Activated B cell treated with CpG ODN at 0.5 μM for 24 hours (primary cell): Measurements from ENCODE around the gene THSD4. TPM values are rescaled to one million over a fixed set of nuclear protein-coding genes. Genes with fewer than 3 reads are reported as not detected.

Source experiments
- ATAC-seq: fragments of 200-7000 bp; cut with Tn5 transposase; one replicate; pipeline ENCODE4 v1.10.0; 2021; ENCODE audit warnings: low read depth, mild to moderate bottlenecking, moderate library complexity
- CTCF ChIA-PET: fragments of 350-600 bp; sonication (Branson Sonifier 250); formaldehyde crosslinking; loops from one replicate; lab custom pipeline; 2021; ENCODE audit warnings: antibody characterized with exemption; lab: Charles Lee
- POLR2A ChIA-PET: fragments of 350-600 bp; sonication (Branson Sonifier 250); formaldehyde crosslinking; loops from one replicate; lab custom pipeline; 2021; ENCODE audit warnings: antibody characterized with exemption; lab: Charles Lee
- DNase-seq: peaks from one replicate; pipeline ENCODE4 v3.0.0; 2022
- H3K27ac Mint-ChIP-seq: one replicate; pipeline ENCODE4 v1.8.0; 2020; ENCODE audit warnings: mixed read lengths
- H3K27me3 Mint-ChIP-seq: one replicate; pipeline ENCODE4 v1.8.0; 2021; ENCODE audit warnings: mixed read lengths
- H3K36me3 Mint-ChIP-seq: one replicate; pipeline ENCODE4 v1.8.0; 2021; ENCODE audit warnings: low read depth, mixed read lengths
- H3K4me1 Mint-ChIP-seq: one replicate; pipeline ENCODE4 v1.8.0; 2021; ENCODE audit warnings: mixed read lengths
- H3K4me3 Mint-ChIP-seq: one replicate; pipeline ENCODE4 v1.8.0; 2020; ENCODE audit warnings: mild to moderate bottlenecking, mixed read lengths
- H3K9me3 Mint-ChIP-seq: one replicate; pipeline ENCODE4 v1.8.0; 2020; ENCODE audit warnings: mixed read lengths
- intact Hi-C: fragments of 100-400 bp; cut with micrococcal nuclease; formaldehyde crosslinking; loops from one replicate; pipeline ENCODE4 v1.15.1; 2024
- total RNA-seq: library from RNA; stranded (reverse); gene quantifications from 2 replicates; pipeline ENCODE4 v1.2.3, GENCODE V29; 2022
- TF ChIP-seq, protein P1 (sequence below): fragments of 200-600 bp; IDR thresholded peaks from one replicate; pipeline ENCODE4 v1.8.0; 2022; ENCODE audit warnings: antibody characterized with exemption, mild to moderate bottlenecking

THSD4 gene
- total RNA-seq, 1 donor from 2014 or later = not detected

DNA sequence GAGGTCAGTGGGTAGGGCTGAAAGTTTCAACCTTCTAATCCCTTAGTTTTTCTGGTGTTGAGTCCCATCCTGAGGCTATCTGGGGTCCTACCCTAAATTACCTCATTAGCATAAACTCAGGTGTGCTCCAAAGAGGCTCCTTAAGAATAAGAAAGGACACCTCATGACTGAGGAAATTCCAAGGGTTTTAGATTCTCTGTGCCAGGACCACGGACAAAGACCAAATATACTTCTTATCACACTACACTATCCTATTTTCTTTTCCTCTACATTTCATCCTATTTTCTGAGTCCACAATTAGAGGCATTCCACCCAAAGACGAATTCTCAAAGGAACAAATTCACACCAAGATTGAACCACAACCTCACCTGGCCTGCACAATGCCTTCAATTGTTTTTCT is 9.8 kb upstream of the THSD4 start:
- POLR2A ChIA-PET = no interaction called here
- H3K27me3 Mint-ChIP-seq = peaks cover 13% of the 10 kb centered on the region
- no peak overlapping the region for H3K4me3 Mint-ChIP-seq
- intact Hi-C loops = no loop called here
- ATAC-seq (no peak), DNase-seq (no peak)
- TF ChIP-seq, protein P1, sequence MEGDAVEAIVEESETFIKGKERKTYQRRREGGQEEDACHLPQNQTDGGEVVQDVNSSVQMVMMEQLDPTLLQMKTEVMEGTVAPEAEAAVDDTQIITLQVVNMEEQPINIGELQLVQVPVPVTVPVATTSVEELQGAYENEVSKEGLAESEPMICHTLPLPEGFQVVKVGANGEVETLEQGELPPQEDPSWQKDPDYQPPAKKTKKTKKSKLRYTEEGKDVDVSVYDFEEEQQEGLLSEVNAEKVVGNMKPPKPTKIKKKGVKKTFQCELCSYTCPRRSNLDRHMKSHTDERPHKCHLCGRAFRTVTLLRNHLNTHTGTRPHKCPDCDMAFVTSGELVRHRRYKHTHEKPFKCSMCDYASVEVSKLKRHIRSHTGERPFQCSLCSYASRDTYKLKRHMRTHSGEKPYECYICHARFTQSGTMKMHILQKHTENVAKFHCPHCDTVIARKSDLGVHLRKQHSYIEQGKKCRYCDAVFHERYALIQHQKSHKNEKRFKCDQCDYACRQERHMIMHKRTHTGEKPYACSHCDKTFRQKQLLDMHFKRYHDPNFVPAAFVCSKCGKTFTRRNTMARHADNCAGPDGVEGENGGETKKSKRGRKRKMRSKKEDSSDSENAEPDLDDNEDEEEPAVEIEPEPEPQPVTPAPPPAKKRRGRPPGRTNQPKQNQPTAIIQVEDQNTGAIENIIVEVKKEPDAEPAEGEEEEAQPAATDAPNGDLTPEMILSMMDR = no peak
- CTCF ChIA-PET = no interaction called here
- no peaks in the 10 kb centered on the region for H3K9me3 Mint-ChIP-seq
- H3K27ac Mint-ChIP-seq = no peak overlapping the region
- H3K4me1 Mint-ChIP-seq = no peaks in the 10 kb centered on the region
- H3K36me3 Mint-ChIP-seq = no peaks in the 10 kb centered on the region

DNA sequence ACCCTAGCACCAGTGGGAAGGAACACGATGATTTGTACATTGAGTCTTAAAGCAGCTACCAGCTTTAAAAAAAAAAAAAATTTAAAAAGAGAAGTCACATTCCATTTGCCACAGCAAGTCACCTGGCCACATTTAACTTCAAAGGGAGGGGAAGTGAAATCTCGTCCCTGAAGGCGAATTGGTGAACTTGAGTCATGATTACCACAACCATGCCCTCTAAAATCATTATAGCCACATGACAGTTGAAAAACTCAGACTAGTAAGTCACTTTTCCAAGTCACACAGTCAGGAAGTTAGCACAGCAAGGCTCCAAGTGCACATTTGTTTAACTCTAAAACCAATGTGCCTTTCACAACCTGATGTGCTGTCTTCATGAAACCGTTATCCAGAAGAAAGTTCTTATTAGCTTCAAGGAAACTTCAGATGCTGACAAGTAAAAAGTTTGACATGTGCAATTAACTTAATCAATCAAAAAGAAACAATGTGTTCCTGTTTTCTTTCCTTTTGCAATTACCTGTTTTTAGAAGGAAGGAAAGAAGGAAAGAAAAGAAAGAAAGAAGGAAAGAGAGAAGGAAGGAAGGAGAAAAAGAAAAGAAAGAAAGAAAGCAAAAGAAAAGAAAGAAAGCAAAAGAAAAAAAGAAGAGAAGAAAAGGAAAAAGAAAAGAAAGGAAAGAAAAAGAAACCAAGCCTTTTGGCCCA is 8.3 kb upstream of the THSD4 start:
- H3K36me3 Mint-ChIP-seq = no peaks in the 10 kb centered on the region
- POLR2A ChIA-PET = interaction anchor here (0.5 kb wide), 1 partner anchor 1684 kb away, joined by 4 read pairs; no protein-coding TSS in a partner anchor
- ATAC-seq = no peak
- CTCF ChIA-PET = no interaction called here
- TF ChIP-seq, protein P1 = no peak
- DNase-seq = no peak
- intact Hi-C loops = no loop called here
- no peak overlapping the region for H3K27ac Mint-ChIP-seq
- no peaks in the 10 kb centered on the region for H3K4me1 Mint-ChIP-seq
- H3K4me3 Mint-ChIP-seq = no peak overlapping the region
- no peaks in the 10 kb centered on the region for H3K9me3 Mint-ChIP-seq
- H3K27me3 Mint-ChIP-seq = peaks cover 15% of the 10 kb centered on the region

DNA sequence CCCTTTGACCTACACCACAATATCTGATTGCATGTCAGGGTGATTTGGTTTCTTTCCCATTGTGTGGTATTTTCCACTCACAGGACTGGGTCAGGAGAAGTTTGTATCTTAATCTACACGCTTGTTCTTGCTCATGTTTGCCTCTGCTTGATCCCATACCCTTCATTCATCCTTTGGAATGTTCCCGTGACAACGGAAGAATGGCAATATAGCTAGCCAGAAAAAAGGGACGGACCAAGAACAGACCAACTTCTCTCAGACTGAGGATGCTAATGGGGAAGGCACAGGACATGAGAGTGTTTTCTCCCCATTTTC is 7.8 kb upstream of the THSD4 start:
- no peaks in the 10 kb centered on the region for H3K9me3 Mint-ChIP-seq
- no peak for DNase-seq
- TF ChIP-seq, protein P1 = no peak
- H3K4me1 Mint-ChIP-seq = no peaks in the 10 kb centered on the region
- H3K36me3 Mint-ChIP-seq = no peaks in the 10 kb centered on the region
- intact Hi-C loops = no loop called here
- peaks cover 16% of the 10 kb centered on the region for H3K27me3 Mint-ChIP-seq
- no peak overlapping the region for H3K27ac Mint-ChIP-seq
- ChIA-PET POLR2A (no interaction called here), CTCF (no interaction called here)
- no peak for ATAC-seq
- H3K4me3 Mint-ChIP-seq = no peak overlapping the region

DNA sequence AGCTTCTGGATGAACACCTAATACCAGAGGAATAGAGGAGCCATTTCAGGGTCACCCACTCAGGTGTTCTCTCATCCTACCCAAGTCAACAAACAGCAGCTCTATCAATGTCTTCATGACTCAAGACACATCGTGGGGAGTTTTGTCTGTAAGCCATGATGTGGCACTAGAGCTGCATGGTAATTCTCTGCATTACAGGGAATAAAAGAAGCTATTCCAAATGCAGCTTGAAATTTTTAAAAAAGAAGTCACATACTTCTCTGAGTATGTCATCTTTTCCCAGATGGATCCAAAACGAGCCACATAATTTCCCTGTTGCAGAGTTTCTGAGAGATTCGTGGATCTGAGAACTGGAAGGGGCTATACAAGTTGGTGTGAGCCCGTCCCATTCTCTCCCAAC is 6.1 kb upstream of the THSD4 start:
- DNase-seq (no peak), ATAC-seq (no peak)
- H3K4me1 Mint-ChIP-seq = no peaks in the 10 kb centered on the region
- TF ChIP-seq, protein P1 = no peak
- intact Hi-C loops = no loop called here
- POLR2A ChIA-PET = no interaction called here
- peaks cover 12% of the 10 kb centered on the region for H3K27me3 Mint-ChIP-seq
- no peak overlapping the region for H3K27ac Mint-ChIP-seq
- no peaks in the 10 kb centered on the region for H3K36me3 Mint-ChIP-seq
- CTCF ChIA-PET = no interaction called here
- no peaks in the 10 kb centered on the region for H3K9me3 Mint-ChIP-seq
- no peak overlapping the region for H3K4me3 Mint-ChIP-seq

GRCh38 chr15:71109905-71110304 is 5.4 kb upstream of the THSD4 start:
- CTCF ChIA-PET = no interaction called here
- no peaks in the 10 kb centered on the region for H3K36me3 Mint-ChIP-seq
- no peaks in the 10 kb centered on the region for H3K9me3 Mint-ChIP-seq
- H3K27ac Mint-ChIP-seq = no peak overlapping the region
- H3K4me1 Mint-ChIP-seq = peaks cover 3% of the 10 kb centered on the region
- H3K4me3 Mint-ChIP-seq = no peak overlapping the region
- TF ChIP-seq, protein P1 = no peak
- DNase-seq (no peak), ATAC-seq (no peak)
- intact Hi-C loops = no loop called here
- peaks cover 18% of the 10 kb centered on the region for H3K27me3 Mint-ChIP-seq
- POLR2A ChIA-PET = no interaction called here
